Activated gamma-delta T cell (primary cell): ENCODE measurements around the gene NPHP4.
"Not testable (repeated sequence)": the region's sequence is repeated elsewhere in the genome, so short reads cannot be mapped to it uniquely, and the experiment has no call there.

Source experiments
- DNase-seq: peaks from one replicate; lab custom pipeline; 2025; lab: John Stamatoyannopoulos, UW

The NPHP4 gene

DNA sequence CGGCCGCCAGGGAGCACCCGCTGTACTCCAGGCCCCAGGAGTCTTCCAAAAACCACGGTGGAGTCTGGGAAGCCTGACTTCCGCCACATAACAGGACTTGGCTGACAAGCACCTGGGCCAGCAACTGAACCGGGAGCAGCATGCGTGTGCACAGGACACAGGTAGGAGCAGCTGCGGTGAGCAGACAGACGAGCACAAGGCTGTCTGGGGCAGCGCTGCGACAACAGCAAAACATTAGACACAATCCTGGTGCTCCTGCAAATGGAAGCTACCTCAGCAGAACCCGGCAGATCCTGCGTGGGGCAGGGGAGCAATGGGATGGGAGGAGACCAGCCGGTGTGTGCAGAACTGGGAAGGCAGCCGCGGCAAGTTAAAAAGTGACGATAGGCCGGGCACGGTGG lies 80.4 kb downstream of the NPHP4 start:
- no peak for DNase-seq

- no peak for DNase-seq
Observed at GRCh38 chr1:5911157-5911556, 81.1 kb downstream of the NPHP4 start.

GRCh38 chr1:5910666-5911065 lies 81.6 kb downstream of the NPHP4 start:
- no peak for DNase-seq

GRCh38 chr1:5910276-5910620 lies 82.0 kb downstream of the NPHP4 start:
- DNase-seq = no peak

DNA sequence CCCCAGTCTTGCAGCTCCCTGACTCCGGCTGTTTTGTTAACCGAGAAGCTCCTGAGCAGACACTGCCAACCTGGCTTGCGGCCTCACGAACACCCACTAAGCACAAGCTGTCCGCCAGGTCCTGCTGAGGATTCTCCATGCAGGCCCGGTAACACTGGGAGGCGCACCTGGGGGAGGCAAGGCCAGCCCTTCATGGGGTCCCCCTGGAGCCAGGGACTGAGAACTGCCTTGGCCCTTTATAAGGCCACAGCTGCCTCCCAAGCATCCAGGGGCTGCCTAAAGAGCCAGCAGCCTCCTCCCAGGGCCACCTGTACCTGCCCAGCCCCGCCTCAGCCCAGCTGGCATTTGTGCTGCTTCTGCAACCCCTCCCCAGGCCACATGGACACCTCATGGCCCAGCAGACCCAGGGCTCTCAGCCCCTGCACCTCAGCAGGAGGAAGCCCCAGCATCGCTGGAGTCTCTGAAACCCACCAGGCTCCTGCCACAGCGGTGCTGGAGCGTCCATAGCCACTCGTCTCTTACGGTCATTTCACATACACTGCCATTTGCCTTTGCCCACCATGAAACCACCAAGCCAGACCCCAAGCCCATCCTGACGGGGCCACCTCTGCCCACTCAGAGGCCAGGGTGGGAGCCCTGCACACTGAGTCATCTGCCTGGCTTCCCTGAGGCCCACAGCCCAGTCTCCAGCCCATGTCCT lies 82.5 kb downstream of the NPHP4 start:
- DNase-seq = no peak

DNA sequence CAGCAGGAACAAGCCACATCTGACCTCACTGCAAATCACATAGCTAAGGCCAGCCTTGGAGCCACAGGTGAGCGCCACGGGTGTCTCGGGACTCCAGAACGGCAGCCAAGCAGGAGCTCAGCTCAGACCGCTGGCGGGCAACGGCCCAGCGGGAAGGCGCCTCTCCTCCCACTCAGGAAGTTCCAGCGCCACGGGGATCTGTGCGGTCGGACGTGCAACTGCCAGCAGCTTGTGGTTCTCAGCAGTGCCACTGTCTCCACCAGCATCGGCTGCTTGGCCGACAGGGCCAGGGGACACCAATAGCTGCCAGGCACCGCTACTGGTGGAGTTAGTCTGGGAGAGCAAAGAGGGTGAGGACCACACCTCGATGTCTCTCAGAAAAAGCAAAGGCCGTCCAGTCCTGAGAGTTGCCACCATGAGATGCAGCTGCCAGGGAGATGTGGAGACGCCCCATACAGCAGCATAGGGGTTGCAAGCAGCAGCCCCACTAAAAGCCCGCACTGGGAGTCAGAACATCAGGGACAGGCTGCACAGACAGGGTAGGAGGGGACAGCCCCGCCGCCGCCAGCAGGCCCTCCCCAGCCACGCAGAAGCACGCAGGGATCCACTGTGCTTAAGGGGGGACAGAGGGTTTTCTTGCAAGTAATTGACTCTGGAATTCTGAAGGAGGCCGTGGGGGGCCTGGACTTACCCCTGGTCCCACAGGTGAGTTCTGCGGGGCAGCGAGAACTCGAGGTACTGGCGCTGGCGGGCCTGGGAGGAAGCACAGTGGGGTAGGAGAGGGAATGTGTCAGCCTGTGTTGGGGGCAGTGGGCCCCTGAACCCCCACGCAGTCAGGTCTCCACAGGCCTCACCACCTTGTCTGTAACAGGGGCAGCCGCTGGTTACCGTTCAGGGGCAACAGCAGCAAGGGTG lies 83.5 kb downstream of the NPHP4 start:
- no peak for DNase-seq

DNA sequence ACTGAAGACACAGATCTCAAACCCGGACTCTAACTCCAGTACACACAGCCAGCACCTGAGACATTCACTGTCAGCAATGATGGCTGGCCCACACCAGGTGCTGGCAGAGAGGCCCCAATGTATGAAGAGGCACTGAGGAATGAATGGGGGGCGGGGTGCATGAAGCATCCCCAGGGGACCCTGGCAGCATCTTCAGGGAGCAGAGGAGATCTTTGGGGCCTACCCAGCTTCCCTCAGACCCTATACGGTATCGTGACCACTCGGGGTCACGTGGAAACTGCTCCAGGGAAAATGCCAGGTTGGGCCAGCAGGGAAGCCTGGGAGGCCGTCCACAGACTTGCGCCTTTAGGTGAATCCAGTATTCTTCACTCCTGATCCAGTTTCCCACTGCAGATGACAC lies 84.3 kb downstream of the NPHP4 start:
- no peak for DNase-seq

DNA sequence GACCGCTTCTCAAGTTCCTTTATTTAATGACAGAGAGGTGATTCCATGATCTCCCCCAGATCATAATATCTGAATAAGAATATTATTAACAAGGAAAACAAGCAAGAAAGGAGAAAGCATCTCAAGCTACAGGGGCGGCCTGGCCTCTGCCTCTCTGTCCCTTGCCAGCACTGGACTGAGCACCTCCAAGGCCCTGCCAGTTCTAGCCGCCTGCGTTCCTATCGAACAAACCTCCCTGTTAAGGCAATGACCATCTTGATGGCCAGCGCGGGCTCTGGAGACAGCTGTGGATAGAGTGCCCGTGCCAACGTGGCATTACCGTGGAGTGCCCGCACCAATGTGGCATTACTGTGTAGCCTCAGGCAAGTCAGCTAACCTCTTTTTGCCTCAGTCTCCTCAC lies 84.8 kb downstream of the NPHP4 start:
- DNase-seq = no peak

- DNase-seq = no peak
Observed at GRCh38 chr1:5906966-5907365, 85.3 kb downstream of the NPHP4 start.

DNA sequence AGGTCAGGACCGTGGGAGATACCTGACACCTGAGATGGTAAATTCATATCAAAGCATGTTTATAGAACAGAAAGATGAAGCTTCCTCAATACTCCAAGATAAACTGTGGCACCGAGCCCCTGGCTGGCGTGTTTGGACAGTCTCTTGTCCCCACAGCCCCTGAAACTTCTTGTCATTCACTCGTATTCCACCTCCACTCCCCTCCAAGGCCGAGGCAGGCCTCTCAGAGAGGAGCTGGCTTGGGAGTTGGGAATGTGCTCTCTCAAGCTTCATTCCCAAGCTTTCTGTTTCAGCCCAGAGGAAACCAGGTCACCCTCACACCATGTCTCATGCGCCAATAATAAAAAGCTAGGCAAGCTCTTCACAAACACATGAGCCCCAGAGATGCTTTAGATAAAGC lies 86.1 kb downstream of the NPHP4 start:
- no peak for DNase-seq

GRCh38 chr1:5905436-5905835 lies 86.8 kb downstream of the NPHP4 start:
- no peak for DNase-seq

DNA sequence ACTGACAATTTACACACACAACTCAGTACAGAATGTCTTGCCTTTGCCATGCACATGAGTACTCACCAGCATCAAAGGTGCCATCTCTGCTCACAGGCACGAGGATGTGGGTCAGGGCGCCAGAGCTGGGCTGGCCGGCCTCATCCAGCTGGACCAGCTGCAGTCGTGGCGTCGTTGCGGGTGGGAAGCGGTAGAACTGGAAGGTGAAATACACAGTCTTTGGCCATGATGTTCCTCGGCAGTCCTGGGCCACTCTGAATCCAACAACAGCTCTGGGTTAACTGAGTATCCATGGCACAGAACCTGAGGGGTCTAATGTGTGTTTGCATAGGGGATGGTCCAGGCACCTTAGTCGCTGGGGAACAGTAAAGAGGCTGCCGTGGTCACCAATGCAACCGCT lies 87.7 kb downstream of the NPHP4 start:
- DNase-seq = no peak

DNA sequence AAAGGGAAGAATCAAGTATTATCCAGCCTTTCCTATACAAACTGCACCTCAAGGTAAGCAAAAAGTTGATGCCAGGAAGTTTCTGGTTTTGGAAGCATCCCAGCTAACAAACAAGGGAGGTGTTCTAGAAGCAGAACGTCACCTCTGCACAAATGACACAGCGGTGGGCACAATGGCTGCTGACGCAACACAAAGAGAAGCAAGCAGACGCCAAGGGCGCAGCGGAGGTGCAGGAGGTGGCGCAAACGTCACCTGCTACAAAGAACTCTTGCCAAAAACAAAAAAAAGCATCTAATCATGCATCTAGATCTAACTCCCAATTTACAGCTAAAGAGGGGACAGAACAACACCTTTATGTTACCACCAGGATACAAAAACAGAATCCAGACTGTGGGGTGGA lies 88.5 kb downstream of the NPHP4 start:
- no peak for DNase-seq

DNA sequence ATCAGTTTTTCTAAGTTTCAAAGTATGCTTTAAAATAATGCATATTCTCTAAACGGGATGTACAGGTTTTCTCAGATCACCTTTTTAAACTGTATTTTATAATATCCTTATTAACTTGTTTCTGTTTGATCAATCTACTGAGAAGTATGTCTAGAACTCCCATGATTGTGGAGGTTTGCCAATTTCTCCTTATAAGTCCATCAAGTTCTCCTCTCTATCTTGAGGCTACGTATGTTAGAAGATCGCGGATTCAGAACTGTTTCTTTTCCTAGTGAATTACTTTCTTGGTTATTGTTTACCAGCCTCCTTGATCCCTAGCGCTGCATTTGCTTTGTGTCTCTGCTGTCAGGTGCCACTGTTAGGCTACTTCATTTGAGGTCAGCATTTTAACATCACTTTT lies 89.2 kb downstream of the NPHP4 start:
- no peak for DNase-seq

GRCh38 chr1:5901841-5902240 lies 90.4 kb downstream of the NPHP4 start:
- DNase-seq = no peak

- no peak for DNase-seq
Observed at GRCh38 chr1:5901150-5901549, 91.1 kb downstream of the NPHP4 start.

DNA sequence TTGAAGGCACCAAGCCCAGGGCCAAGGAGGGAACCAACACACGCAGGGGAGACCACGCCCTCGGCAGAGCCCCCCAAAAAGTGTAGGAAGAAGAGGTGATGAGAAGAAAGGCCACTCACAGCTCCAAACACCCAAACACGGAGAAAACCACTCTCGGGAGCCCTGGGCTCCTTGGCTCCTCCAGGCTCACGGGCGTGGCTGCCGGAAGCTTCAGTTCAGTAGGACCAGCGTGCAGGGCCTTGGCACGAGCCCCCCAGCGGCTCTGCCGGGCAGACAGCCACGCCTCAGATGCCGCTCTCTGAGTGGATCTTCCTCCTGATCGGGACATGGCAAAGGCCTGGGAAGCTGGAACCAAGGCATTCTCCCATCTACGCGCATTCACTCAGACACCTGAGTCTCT lies 94.0 kb downstream of the NPHP4 start:
- no peak for DNase-seq

DNA sequence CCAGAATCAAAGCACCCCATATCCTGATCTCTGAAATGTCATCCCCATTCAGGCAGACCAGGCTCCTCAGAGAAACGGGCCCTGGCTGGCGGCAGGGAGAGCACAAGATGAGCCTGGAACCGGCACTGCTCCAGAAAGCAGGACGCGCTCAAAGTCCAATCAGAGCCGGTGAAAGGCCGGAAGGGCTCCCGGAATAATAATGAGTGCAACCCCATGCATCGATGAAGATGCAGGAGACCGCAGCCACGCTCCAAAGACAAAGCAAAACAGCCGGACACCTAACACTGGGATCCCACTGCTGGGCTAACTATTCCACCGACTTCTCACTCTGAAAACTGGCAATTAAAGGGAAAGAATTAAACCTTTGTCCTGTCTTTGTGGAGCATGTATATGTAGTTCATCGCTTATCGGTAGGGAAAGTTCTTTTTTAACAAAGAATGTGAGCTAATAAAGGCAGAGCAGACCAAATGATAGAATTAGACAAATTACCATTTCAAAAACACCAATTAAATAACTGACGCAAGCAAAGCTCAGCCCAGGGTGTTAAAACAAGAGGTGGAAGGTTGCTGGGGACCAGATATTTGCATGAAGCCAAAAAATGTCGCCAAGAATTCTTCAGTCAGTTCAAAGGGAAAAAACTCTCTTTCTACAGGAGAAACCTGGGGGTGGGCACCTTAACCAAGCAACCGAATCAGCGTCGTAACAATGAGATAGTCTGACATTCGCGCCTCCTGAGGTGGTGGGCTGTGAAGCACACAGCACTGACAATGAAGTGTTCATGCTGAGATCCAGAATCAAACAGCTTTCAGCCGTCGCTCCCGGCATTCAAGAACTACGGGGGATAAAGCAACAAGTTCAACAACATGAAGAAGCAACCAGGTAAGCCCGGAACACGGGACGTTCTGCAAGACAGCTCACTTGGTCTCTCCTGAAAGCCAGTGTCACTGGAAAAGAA lies 95.2 kb downstream of the NPHP4 start:
- DNase-seq = no peak

- DNase-seq = no peak
Observed at GRCh38 chr1:5895446-5896406, 96.5 kb downstream of the NPHP4 start.

- DNase-seq = not testable (repeated sequence)
Observed at GRCh38 chr1:5893699-5894278, 98.4 kb downstream of the NPHP4 start.

DNA sequence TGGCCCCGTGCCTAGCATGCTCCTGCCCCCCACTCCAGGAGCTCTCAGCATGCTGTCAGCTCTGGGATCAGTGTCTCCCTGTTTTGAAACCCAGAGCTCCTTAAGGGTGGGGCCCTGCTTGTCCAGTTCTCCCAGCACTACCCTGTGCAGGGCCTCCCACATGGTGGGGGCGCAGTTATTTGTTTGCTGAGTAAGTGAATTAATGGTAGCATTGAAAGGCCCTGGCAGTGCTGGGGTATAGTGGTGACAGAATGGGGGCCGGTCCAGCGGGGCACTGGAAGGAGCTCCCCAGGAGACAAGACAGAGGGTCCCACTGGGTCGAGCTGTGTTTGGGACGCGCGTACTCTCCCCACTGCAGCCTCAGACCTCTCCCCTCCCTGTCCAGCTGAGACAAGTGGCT lies 99.9 kb downstream of the NPHP4 start:
- no peak for DNase-seq
